ENCODE results near the gene LAMA5.

- no peak for TF ChIP-seq EZH2phosphoT487 (IDR thresholded peaks at IDR 0.05; ENCODE audit: borderline replicate concordance, low read depth, low read length)
- TF ChIP-seq, protein P1, sequence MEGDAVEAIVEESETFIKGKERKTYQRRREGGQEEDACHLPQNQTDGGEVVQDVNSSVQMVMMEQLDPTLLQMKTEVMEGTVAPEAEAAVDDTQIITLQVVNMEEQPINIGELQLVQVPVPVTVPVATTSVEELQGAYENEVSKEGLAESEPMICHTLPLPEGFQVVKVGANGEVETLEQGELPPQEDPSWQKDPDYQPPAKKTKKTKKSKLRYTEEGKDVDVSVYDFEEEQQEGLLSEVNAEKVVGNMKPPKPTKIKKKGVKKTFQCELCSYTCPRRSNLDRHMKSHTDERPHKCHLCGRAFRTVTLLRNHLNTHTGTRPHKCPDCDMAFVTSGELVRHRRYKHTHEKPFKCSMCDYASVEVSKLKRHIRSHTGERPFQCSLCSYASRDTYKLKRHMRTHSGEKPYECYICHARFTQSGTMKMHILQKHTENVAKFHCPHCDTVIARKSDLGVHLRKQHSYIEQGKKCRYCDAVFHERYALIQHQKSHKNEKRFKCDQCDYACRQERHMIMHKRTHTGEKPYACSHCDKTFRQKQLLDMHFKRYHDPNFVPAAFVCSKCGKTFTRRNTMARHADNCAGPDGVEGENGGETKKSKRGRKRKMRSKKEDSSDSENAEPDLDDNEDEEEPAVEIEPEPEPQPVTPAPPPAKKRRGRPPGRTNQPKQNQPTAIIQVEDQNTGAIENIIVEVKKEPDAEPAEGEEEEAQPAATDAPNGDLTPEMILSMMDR (conservative IDR thresholded peaks at IDR 0.05; ENCODE audit: low read length) = no peak
These were observed 86.8 kb downstream of the LAMA5 start for GRCh38 chr20:62280303-62280702.

Measured in OCI-LY7 (cell line).